Measurements from ENCODE around the gene FNDC3A. TPM values are rescaled to one million over a fixed set of nuclear protein-coding genes. Genes with fewer than 3 reads are reported as not detected.

The FNDC3A gene
- total RNA-seq, 4 donors from 2014 or later, result 21.9 to 59.7 (median 40.1) TPM

GRCh38 chr13:49221590-49221965 is 245.9 kb downstream of the FNDC3A start:
- DNase-seq, result no peak
- no peaks in the 10 kb centered on the region for H3K36me3 ChIP-seq
- H3K27me3 ChIP-seq, result peaks cover 76% of the 10 kb centered on the region
- 63 to 74% methylated on average over 4 of the region's 4 CpGs for WGBS, 2 donors (ENCODE audit: low coverage in 1 of 2)
- intact Hi-C loops (cut with DNase I; ENCODE audit: low total_unique reads), result no loop called here
- TF ChIP-seq CTCF (IDR thresholded peaks at IDR 0.05) (no peak), EP300 (IDR thresholded peaks at IDR 0.05; ENCODE audit: low read depth) (no peak), POLR2A (IDR thresholded peaks at IDR 0.05) (no peak), POLR2AphosphoS5 (IDR thresholded peaks at IDR 0.05) (no peak)
- in situ Hi-C loops (cut with MboI; ENCODE audit: low pct_ligation_motif_present in 1 of 4, low pct_unique_long_range_greater_than_20kb in 1 of 4, low sequenced_read_pairs in 3 of 4), result no loop called here
- no peak overlapping the region for H3K4me3 ChIP-seq
- peaks cover 3 to 23% (median 5%) of the 10 kb centered on the region in 4 donors for H3K4me1 ChIP-seq
- no peaks in the 10 kb centered on the region for H3K9me3 ChIP-seq
- no peak overlapping the region for H3K27ac ChIP-seq

- WGBS, 2 donors (ENCODE audit: low coverage in 1 of 2), result 48 to 55% methylated on average over 4 to 5 of the region's 5 CpGs
- Histone ChIP-seq H3K36me3 (no peaks in the 10 kb centered on the region), H3K27ac (no peak overlapping the region), H3K4me1 (peaks cover 2 to 4% (median 3%) of the 10 kb centered on the region in 4 donors), H3K9me3 (no peaks in the 10 kb centered on the region), H3K27me3 (peaks cover 40% of the 10 kb centered on the region), H3K4me3 (no peak overlapping the region)
- DNase-seq, result no peak
- intact Hi-C loops (cut with DNase I; ENCODE audit: low total_unique reads), result no loop called here
- no peak for TF ChIP-seq POLR2AphosphoS5 (IDR thresholded peaks at IDR 0.05)
- TF ChIP-seq POLR2A (IDR thresholded peaks at IDR 0.05), result no peak
- no peak for TF ChIP-seq CTCF (IDR thresholded peaks at IDR 0.05)
- TF ChIP-seq EP300 (IDR thresholded peaks at IDR 0.05; ENCODE audit: low read depth), result no peak
- in situ Hi-C loops (cut with MboI; ENCODE audit: low pct_ligation_motif_present in 1 of 4, low pct_unique_long_range_greater_than_20kb in 1 of 4, low sequenced_read_pairs in 3 of 4), result no loop called here
Measured at GRCh38 chr13:49225223-49226042, 249.7 kb downstream of the FNDC3A start.

- in situ Hi-C loops (cut with MboI; ENCODE audit: low pct_ligation_motif_present in 1 of 4, low pct_unique_long_range_greater_than_20kb in 1 of 4, low sequenced_read_pairs in 3 of 4) (no loop called here), intact Hi-C loops (cut with DNase I; ENCODE audit: low total_unique reads) (no loop called here)
- H3K9me3 ChIP-seq, result no peaks in the 10 kb centered on the region
- H3K4me3 ChIP-seq, result no peak overlapping the region
- H3K4me1 ChIP-seq, result no peaks in the 10 kb centered on the region
- no peaks in the 10 kb centered on the region for H3K36me3 ChIP-seq
- WGBS, 2 donors (ENCODE audit: low coverage in 1 of 2), result 70 to 82% methylated on average over 2 to 5 of the region's 5 CpGs
- no peak for DNase-seq
- H3K27ac ChIP-seq, result no peak overlapping the region
- no peak for TF ChIP-seq POLR2A (IDR thresholded peaks at IDR 0.05)
- no peak for TF ChIP-seq CTCF (IDR thresholded peaks at IDR 0.05)
- no peak for TF ChIP-seq EP300 (IDR thresholded peaks at IDR 0.05; ENCODE audit: low read depth)
- no peak for TF ChIP-seq POLR2AphosphoS5 (IDR thresholded peaks at IDR 0.05)
- peaks cover 28% of the 10 kb centered on the region for H3K27me3 ChIP-seq
Measured at GRCh38 chr13:49226613-49227012, 250.9 kb downstream of the FNDC3A start.

GRCh38 chr13:49234741-49235140 is 259.0 kb downstream of the FNDC3A start:
- Histone ChIP-seq H3K36me3 (no peaks in the 10 kb centered on the region), H3K4me1 (no peaks in the 10 kb centered on the region), H3K27ac (no peak overlapping the region), H3K9me3 (no peaks in the 10 kb centered on the region), H3K4me3 (no peak overlapping the region), H3K27me3 (no peaks in the 10 kb centered on the region)
- DNase-seq, result no peak
- TF ChIP-seq POLR2A (IDR thresholded peaks at IDR 0.05), result no peak
- TF ChIP-seq CTCF (IDR thresholded peaks at IDR 0.05), result no peak
- no peak for TF ChIP-seq EP300 (IDR thresholded peaks at IDR 0.05; ENCODE audit: low read depth)
- no peak for TF ChIP-seq POLR2AphosphoS5 (IDR thresholded peaks at IDR 0.05)
- WGBS, 2 donors (ENCODE audit: low coverage in 1 of 2), result 63 to 95% methylated on average over 2 to 3 of the region's 3 CpGs
- intact Hi-C loops (cut with DNase I; ENCODE audit: low total_unique reads) (no loop called here), in situ Hi-C loops (cut with MboI; ENCODE audit: low pct_ligation_motif_present in 1 of 4, low pct_unique_long_range_greater_than_20kb in 1 of 4, low sequenced_read_pairs in 3 of 4) (no loop called here)

Data from transverse colon (tissue), 4 donors.